ENCODE measurements around the gene RAB36. TPM values are rescaled to one million over a fixed set of nuclear protein-coding genes. Genes with fewer than 3 reads are reported as not detected.

RAB36 gene
- total RNA-seq, 1 experiment from 2014 or later: 1.8 TPM

GRCh38 chr22:23187871-23188700 is 42.8 kb downstream of the RAB36 start (continued):
- TF ChIP-seq PRDM15 (CRISPR knock-in tag; IDR thresholded peaks at IDR 0.05) (no peak), CDX4 (CRISPR knock-in tag; IDR thresholded peaks at IDR 0.05; ENCODE audit: borderline replicate concordance) (no peak), ZNF281 (CRISPR knock-in tag; IDR thresholded peaks at IDR 0.05) (no peak), MLX (CRISPR knock-in tag; IDR thresholded peaks at IDR 0.05) (no peak), TP53 (CRISPR knock-in tag; IDR thresholded peaks at IDR 0.05) (no peak), ZNF532 (CRISPR knock-in tag; IDR thresholded peaks at IDR 0.05; ENCODE audit: borderline replicate concordance) (no peak), JAZF1 (CRISPR knock-in tag; IDR thresholded peaks at IDR 0.05) (no peak), ETV6 (CRISPR knock-in tag; IDR thresholded peaks at IDR 0.05) (no peak)

GRCh38 chr22:23190526-23190925 is 45.2 kb downstream of the RAB36 start:
- ATAC-seq: no peak

More at GRCh38 chr22:23190526-23190925, 45.2 kb downstream of the RAB36 start:
- no peak overlapping the region for H3K4me3 Mint-ChIP-seq
- no peaks in the 10 kb centered on the region for H3K27me3 Mint-ChIP-seq (ENCODE audit: low read depth)
- ChIA-PET POLR2A (no interaction called here), CTCF (interaction anchor here (1.1 kb wide), 1 partner anchor 92 kb away, joined by 4 read pairs; no protein-coding TSS in a partner anchor)
- H3K9me3 Mint-ChIP-seq: no peaks in the 10 kb centered on the region
- H3K4me1 Mint-ChIP-seq: peaks cover 71% of the 10 kb centered on the region
- H3K36me3 Mint-ChIP-seq: peaks cover 19% of the 10 kb centered on the region
- TF ChIP-seq ZNF396 (CRISPR knock-in tag; IDR thresholded peaks at IDR 0.05; ENCODE audit: borderline replicate concordance): no peak
- no peak for TF ChIP-seq ZBTB43 (CRISPR knock-in tag; IDR thresholded peaks at IDR 0.05)
- TF ChIP-seq MYBL2 (CRISPR knock-in tag; IDR thresholded peaks at IDR 0.05): no peak
- TF ChIP-seq GABPB1 (CRISPR knock-in tag; IDR thresholded peaks at IDR 0.05): no peak
- no peak for TF ChIP-seq HMGXB4 (CRISPR knock-in tag; IDR thresholded peaks at IDR 0.05)
- no peak for DNase-seq (ENCODE audit: low spot score)
- H3K27ac Mint-ChIP-seq: peak overlapping the region; percentile 57; the same call in 1 of the 2 replicates
